Spleen (tissue), 11 donors: ENCODE results near the gene THOC5. TPM values are rescaled to one million over a fixed set of nuclear protein-coding genes. Genes with fewer than 3 reads are reported as not detected.
"Not testable (repeated sequence)": the region's sequence is repeated elsewhere in the genome, so short reads cannot be mapped to it uniquely, and the experiment has no call there.

Experiments used
- DNase-seq: peaks from one replicate; pipeline ENCODE4 v3.0.0-alpha.2; 2020
- H3K27ac ChIP-seq, 8 donors: fragments of 200-600 bp; sonication (generic) in 7 of 8; 1 replicate in 4 of 8; 2 replicates in 4 of 8; pipeline versions ENCODE4 v1.5.0 to v1.8.0; 2016 to 2021; ENCODE audit warnings: inconsistent platforms in 4 of 8, mild to moderate bottlenecking in 4 of 8, moderate library complexity in 1 of 8
- H3K27me3 ChIP-seq, 7 donors: fragments of 200-600 bp; sonication (generic) in 6 of 7; replicated peaks in 1 of 7; 1 replicate in 4 of 7; 2 replicates in 3 of 7; pipeline versions ENCODE4 v1.5.0 to v1.8.0; 2016 to 2021; ENCODE audit warnings: inconsistent platforms in 3 of 7, mild to moderate bottlenecking in 1 of 7
- H3K36me3 ChIP-seq, 6 donors: fragments of 200-600 bp; sonication (generic) in 5 of 6; 1 replicate in 4 of 6; 2 replicates in 2 of 6; pipeline versions ENCODE4 v1.5.0 to v1.8.0; 2016 to 2021; ENCODE audit warnings: inconsistent platforms in 2 of 6
- H3K4me1 ChIP-seq, 6 donors: fragments of 200-600 bp; sonication (generic) in 5 of 6; 1 replicate in 3 of 6; 2 replicates in 3 of 6; pipeline versions ENCODE4 v1.5.0 to v1.8.0; 2016 to 2021; ENCODE audit warnings: inconsistent platforms in 3 of 6
- H3K4me3 ChIP-seq, 8 donors: fragments of 200-600 bp; sonication (generic) in 7 of 8; 1 replicate in 4 of 8; 2 replicates in 4 of 8; pipeline versions ENCODE4 v1.5.0 to v1.8.0; 2016 to 2021; ENCODE audit warnings: inconsistent platforms in 4 of 8, mild to moderate bottlenecking in 4 of 8, moderate library complexity in 2 of 8
- H3K9me3 ChIP-seq, 8 donors: fragments of 200-600 bp; sonication (generic) in 7 of 8; 1 replicate in 4 of 8; 2 replicates in 4 of 8; pipeline versions ENCODE4 v1.5.0 to v1.8.0; 2016 to 2021; ENCODE audit warnings: inconsistent platforms in 4 of 8
- CTCF ChIP-seq, 11 experiments: fragments of 200-600 bp in 7 of 11; fragments of 450-650 bp in 4 of 11; sonication (generic) in 4 of 11; IDR thresholded peaks in 8 of 11; conservative IDR thresholded peaks in 3 of 11; 1 replicate in 7 of 11; 2 replicates in 4 of 11; pipeline versions ENCODE4 v1.4.0 to v1.8.0; 2016 to 2021; ENCODE audit warnings: antibody characterized with exemption in 11 of 11, inconsistent platforms in 4 of 11, mild to moderate bottlenecking in 1 of 11
- POLR2A ChIP-seq, 3 donors: fragments of 450-650 bp; IDR thresholded peaks; one replicate each; pipeline ENCODE4 v1.5.1; 2017; ENCODE audit warnings: antibody characterized with exemption in 3 of 3, mild to moderate bottlenecking in 1 of 3
- POLR2AphosphoS5 ChIP-seq, 3 donors: sonication (generic); formaldehyde crosslinking; IDR thresholded peaks; one replicate each; pipeline ENCODE4 v1.5.1; 2017; ENCODE audit warnings: antibody characterized with exemption in 3 of 3
- WGBS, 5 donors: extraction: QIAGEN DNeasy Blood & Tissue Kit in 3 of 5; methylation state at CpG; one replicate each; pipeline versions ENCODE4 v1.1.5 to v1.1.7; 2013 to 2018; 5-methylcytosine and 5-hydroxymethylcytosine counted together
- intact Hi-C: fragments of 100-400 bp; cut with DNase I; formaldehyde crosslinking; loops from one replicate; pipeline ENCODE4 v1.15.0; 2023; ENCODE audit warnings: low total_unique reads
- polyA plus RNA-seq, 3 donors: library from polyadenylated mRNA; stranded (reverse); fragments of 200-250 nt; gene quantifications; one replicate each; pipeline ENCODE4 v1.2.1, GENCODE V29; 2013
- total RNA-seq, 7 donors: library from RNA; depleted of rRNA in 3 of 7; stranded (reverse); fragments of >200 nt in 3 of 7; fragmentation: NEBNext Ultra II Directional in 4 of 7; extraction: Animal tissue kit (Norgen Biotek cat#: 25700) in 4 of 7; gene quantifications; one replicate each; pipeline versions ENCODE4 v1.1.0 to v1.2.1, GENCODE V29; 2016 to 2021
- donor health status: healthy with polysubstance abuse.
- donor health status: DM: no; HTN: no; CAD: no; lungs with moderate emphysema.
- donor health status: DM: no; HTN: no; CAD: no.
- donor health status: Bipolar disorder and iron deficiency.
- donor health status: healthy.
- donor health status: DM: no; HTN: no; CAD: no.
- donor health status: DM: yes; HTN: yes; CAD: no.

THOC5 gene
- total and polyA plus RNA-seq, 10 donors = 14.4 to 55.5 (median 35.4) TPM

GRCh38 chr22:29559030-29559429 lies 5.5 kb upstream of the THOC5 start:
- Histone ChIP-seq H3K36me3 (peaks cover 0 to 86% (median 56%) of the 10 kb centered on the region in 6 donors), H3K4me3 (no peak overlapping the region), H3K27me3 (no peaks in the 10 kb centered on the region), H3K4me1 (peaks cover 0 to 9% (median 5%) of the 10 kb centered on the region in 6 donors), H3K27ac (no peak overlapping the region), H3K9me3 (no peaks in the 10 kb centered on the region)
- WGBS, 5 donors = 93 to 96% (median 96%) methylated on average over 6 of the region's 6 CpGs
- TF ChIP-seq CTCF (IDR thresholded peaks at IDR 0.05 in 8 of 11, conservative IDR thresholded peaks at IDR 0.05 in 3 of 11) = no peak
- no peak for TF ChIP-seq POLR2AphosphoS5 (IDR thresholded peaks at IDR 0.05)
- TF ChIP-seq POLR2A (IDR thresholded peaks at IDR 0.05) = no peak
- intact Hi-C loops = no loop called here
- no peak for DNase-seq

- no peak overlapping the region for H3K4me3 ChIP-seq
- no peaks in the 10 kb centered on the region for H3K9me3 ChIP-seq
- TF ChIP-seq POLR2AphosphoS5 (IDR thresholded peaks at IDR 0.05) = no peak
- TF ChIP-seq POLR2A (IDR thresholded peaks at IDR 0.05) = no peak
- no peak for TF ChIP-seq CTCF (IDR thresholded peaks at IDR 0.05 in 8 of 11, conservative IDR thresholded peaks at IDR 0.05 in 3 of 11)
- peak overlapping the region in 2 of 8 donors; percentile 90 to 93 for H3K27ac ChIP-seq
- H3K36me3 ChIP-seq = peaks cover 0 to 62% (median 39%) of the 10 kb centered on the region in 6 donors
- intact Hi-C loops = no loop called here
- H3K4me1 ChIP-seq = peaks cover 3 to 35% (median 11%) of the 10 kb centered on the region in 6 donors
- 88 to 94% (median 90%) methylated on average over 4 of the region's 4 CpGs for WGBS, 5 donors
- no peak for DNase-seq
- no peaks in the 10 kb centered on the region for H3K27me3 ChIP-seq
Measured at GRCh38 chr22:29555065-29555644, 1.6 kb upstream of the THOC5 start.

GRCh38 chr22:29552357-29552756 lies 1.2 kb downstream of the THOC5 start:
- H3K9me3 ChIP-seq, intact Hi-C loops, H3K27me3 ChIP-seq, DNase-seq: not testable (repeated sequence)
- peak overlapping the region in 1 of 8 donors; percentile 96 for H3K27ac ChIP-seq
- 89 to 96% (median 94%) methylated on average over 2 to 33 of the region's 33 CpGs for WGBS, 5 donors
- H3K4me1 ChIP-seq = peaks cover 3 to 45% (median 11%) of the 10 kb centered on the region in 6 donors
- H3K36me3 ChIP-seq = peaks cover 3 to 61% (median 36%) of the 10 kb centered on the region in 6 donors
- peak overlapping the region in 3 of 8 donors; percentile 72 to 87 (median 73) for H3K4me3 ChIP-seq

- H3K9me3 ChIP-seq = no peaks in the 10 kb centered on the region
- 95 to 98% (median 97%) methylated on average over 4 of the region's 4 CpGs for WGBS, 5 donors
- peaks cover 3 to 45% (median 11%) of the 10 kb centered on the region in 6 donors for H3K4me1 ChIP-seq
- DNase-seq = no peak
- no peak overlapping the region for H3K27ac ChIP-seq
- TF ChIP-seq POLR2AphosphoS5 (IDR thresholded peaks at IDR 0.05) = no peak
- no peak for TF ChIP-seq POLR2A (IDR thresholded peaks at IDR 0.05)
- TF ChIP-seq CTCF (IDR thresholded peaks at IDR 0.05 in 8 of 11, conservative IDR thresholded peaks at IDR 0.05 in 3 of 11) = no peak
- H3K27me3 ChIP-seq = no peaks in the 10 kb centered on the region
- peaks cover 3 to 62% (median 25%) of the 10 kb centered on the region in 6 donors for H3K36me3 ChIP-seq
- H3K4me3 ChIP-seq = no peak overlapping the region
- intact Hi-C loops = no loop called here
Measured at GRCh38 chr22:29550005-29550404, 3.6 kb downstream of the THOC5 start.

- H3K27ac ChIP-seq, intact Hi-C loops, H3K27me3 ChIP-seq, H3K9me3 ChIP-seq, H3K4me3 ChIP-seq: not testable (repeated sequence)
- peak; percentile 2 for DNase-seq
- 80 to 91% (median 84%) methylated on average over 8 of the region's 8 CpGs for WGBS, 5 donors
- H3K36me3 ChIP-seq = peaks cover 3 to 100% (median 67%) of the 10 kb centered on the region in 6 donors
- peaks cover 0 to 33% (median 4%) of the 10 kb centered on the region in 6 donors for H3K4me1 ChIP-seq
Measured at GRCh38 chr22:29545045-29545444, 8.5 kb downstream of the THOC5 start.
